GM19372 (cell line): ENCODE measurements around the gene ACTL7A.
"Not testable (repeated sequence)": the region's sequence is repeated elsewhere in the genome, so short reads cannot be mapped to it uniquely, and the experiment has no call there.

Experiments used
- ATAC-seq: cut with Tn5 transposase; IDR thresholded peaks from one replicate; pipeline ENCODE4 v1.9.1; 2021; ENCODE audit warnings: mild to moderate bottlenecking, low read depth, moderate library complexity; ENCODE audit not compliant: unreplicated experiment

Gene ACTL7A

GRCh38 chr9:108861997-108862396 lies at the start of gene ACTL7A:
Gene ACTL7A, plus strand, starts transcription at chr9:108862266. Its CDS starts 57 bp downstream, at chr9:108862323.
- no peak for ATAC-seq

GRCh38 chr9:108812396-108813025 lies 49.6 kb upstream of the ACTL7A start:
- no peak for ATAC-seq

- no peak for ATAC-seq
Observed at GRCh38 chr9:108813951-108814601, 48.0 kb upstream of the ACTL7A start.

- ATAC-seq = no peak
Observed at GRCh38 chr9:108815156-108815555, 46.9 kb upstream of the ACTL7A start.

GRCh38 chr9:108816037-108816436 lies 46.0 kb upstream of the ACTL7A start:
- no peak for ATAC-seq

GRCh38 chr9:108823829-108824228 lies 38.2 kb upstream of the ACTL7A start:
- no peak for ATAC-seq

GRCh38 chr9:108830272-108830671 lies 31.8 kb upstream of the ACTL7A start:
- no peak for ATAC-seq

- ATAC-seq = no peak
Observed at GRCh38 chr9:108831496-108832178, 30.4 kb upstream of the ACTL7A start.

- ATAC-seq = no peak
Observed at GRCh38 chr9:108832179-108832500, 29.9 kb upstream of the ACTL7A start.

- ATAC-seq = no peak
Observed at GRCh38 chr9:108834959-108835665, 27.0 kb upstream of the ACTL7A start.

GRCh38 chr9:108835831-108836230 lies 26.2 kb upstream of the ACTL7A start:
- no peak for ATAC-seq

GRCh38 chr9:108836319-108836718 lies 25.7 kb upstream of the ACTL7A start:
- ATAC-seq = no peak

GRCh38 chr9:108836781-108837180 lies 25.3 kb upstream of the ACTL7A start:
- ATAC-seq = no peak

- ATAC-seq = no peak
Observed at GRCh38 chr9:108837530-108837929, 24.5 kb upstream of the ACTL7A start.

GRCh38 chr9:108838017-108838416 lies 24.0 kb upstream of the ACTL7A start:
- no peak for ATAC-seq

GRCh38 chr9:108839561-108839960 lies 22.5 kb upstream of the ACTL7A start:
- ATAC-seq = not testable (repeated sequence)

- no peak for ATAC-seq
Observed at GRCh38 chr9:108842610-108843295, 19.3 kb upstream of the ACTL7A start.

- no peak for ATAC-seq
Observed at GRCh38 chr9:108844391-108844790, 17.7 kb upstream of the ACTL7A start.

GRCh38 chr9:108844856-108845255 lies 17.2 kb upstream of the ACTL7A start:
- no peak for ATAC-seq

- ATAC-seq = no peak
Observed at GRCh38 chr9:108845507-108845906, 16.6 kb upstream of the ACTL7A start.

GRCh38 chr9:108845947-108846346 lies 16.1 kb upstream of the ACTL7A start:
- ATAC-seq = no peak
